HFFc6 (cell line): ENCODE results near the gene KCNMB2. TPM values are rescaled to one million over a fixed set of nuclear protein-coding genes. Genes with fewer than 3 reads are reported as not detected.

Experiments used
- DNase-seq: peaks from one replicate; pipeline ENCODE4 v3.0.0-alpha.2; 2018
- H3K27ac Mint-ChIP-seq: 2 replicates; pipeline ENCODE4 v1.8.0; 2020; ENCODE audit warnings: mild to moderate bottlenecking, mixed read lengths
- H3K27me3 Mint-ChIP-seq: 2 replicates; pipeline ENCODE4 v1.8.0; 2021; ENCODE audit warnings: mild to moderate bottlenecking, moderate library complexity, mixed read lengths; ENCODE audit not compliant: insufficient read depth
- H3K36me3 Mint-ChIP-seq: 2 replicates; pipeline ENCODE4 v1.8.0; 2021; ENCODE audit warnings: low read depth, mixed read lengths
- H3K4me1 Mint-ChIP-seq: 2 replicates; pipeline ENCODE4 v1.8.0; 2020; ENCODE audit warnings: low read depth, mixed read lengths
- H3K4me3 Mint-ChIP-seq: 2 replicates; pipeline ENCODE4 v1.8.0; 2020; ENCODE audit warnings: mild to moderate bottlenecking, moderate library complexity, mixed read lengths
- H3K9me3 Mint-ChIP-seq: 2 replicates; pipeline ENCODE4 v1.8.0; 2020; ENCODE audit warnings: mild to moderate bottlenecking, mixed read lengths
- total RNA-seq, 6 experiments: library from RNA; stranded (reverse); fragmentation: NEBNext Ultra II Directional; extraction: Animal tissue kit (Norgen Biotek cat#: 25700); gene quantifications; 2 replicates in 1 of 6; 3 replicates in 5 of 6; pipeline ENCODE4 v1.2.3, GENCODE V29; 2021
- TF ChIP-seq, protein P1 (sequence below): fragments of 200-600 bp; sonication (generic); IDR thresholded peaks from 2 replicates; pipeline ENCODE4 v1.5.0; 2021; ENCODE audit warnings: antibody characterized with exemption, mild to moderate bottlenecking

Gene KCNMB2
- total RNA-seq, 6 experiments from 2014 or later = not detected

DNA sequence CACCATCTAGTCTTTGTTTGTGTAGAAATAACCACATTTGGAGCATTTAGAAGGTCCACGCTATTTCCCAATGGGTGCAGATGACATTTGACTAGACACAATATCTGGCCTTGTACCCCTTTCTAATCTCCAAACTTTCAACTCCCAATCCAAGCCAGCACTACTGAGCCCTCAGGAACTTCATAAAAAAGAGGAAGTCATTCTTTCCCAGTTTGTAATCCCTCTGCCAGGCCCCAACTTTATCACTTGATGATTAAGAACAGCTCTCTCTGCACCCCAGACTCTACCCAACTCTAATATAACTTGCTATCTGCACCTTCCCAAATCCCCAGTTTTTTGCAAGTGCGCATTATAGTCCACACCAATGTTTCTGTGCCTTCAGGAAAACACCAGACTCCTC, 170.2 kb downstream of the KCNMB2 start:
- H3K27ac Mint-ChIP-seq = no peak overlapping the region
- no peak overlapping the region for H3K4me3 Mint-ChIP-seq
- DNase-seq = no peak
- TF ChIP-seq, protein P1, sequence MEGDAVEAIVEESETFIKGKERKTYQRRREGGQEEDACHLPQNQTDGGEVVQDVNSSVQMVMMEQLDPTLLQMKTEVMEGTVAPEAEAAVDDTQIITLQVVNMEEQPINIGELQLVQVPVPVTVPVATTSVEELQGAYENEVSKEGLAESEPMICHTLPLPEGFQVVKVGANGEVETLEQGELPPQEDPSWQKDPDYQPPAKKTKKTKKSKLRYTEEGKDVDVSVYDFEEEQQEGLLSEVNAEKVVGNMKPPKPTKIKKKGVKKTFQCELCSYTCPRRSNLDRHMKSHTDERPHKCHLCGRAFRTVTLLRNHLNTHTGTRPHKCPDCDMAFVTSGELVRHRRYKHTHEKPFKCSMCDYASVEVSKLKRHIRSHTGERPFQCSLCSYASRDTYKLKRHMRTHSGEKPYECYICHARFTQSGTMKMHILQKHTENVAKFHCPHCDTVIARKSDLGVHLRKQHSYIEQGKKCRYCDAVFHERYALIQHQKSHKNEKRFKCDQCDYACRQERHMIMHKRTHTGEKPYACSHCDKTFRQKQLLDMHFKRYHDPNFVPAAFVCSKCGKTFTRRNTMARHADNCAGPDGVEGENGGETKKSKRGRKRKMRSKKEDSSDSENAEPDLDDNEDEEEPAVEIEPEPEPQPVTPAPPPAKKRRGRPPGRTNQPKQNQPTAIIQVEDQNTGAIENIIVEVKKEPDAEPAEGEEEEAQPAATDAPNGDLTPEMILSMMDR = no peak
- H3K27me3 Mint-ChIP-seq = no peaks in the 10 kb centered on the region; the same call in none of the 2 replicates
- H3K36me3 Mint-ChIP-seq = no peaks in the 10 kb centered on the region
- peaks cover 27% of the 10 kb centered on the region for H3K9me3 Mint-ChIP-seq
- H3K4me1 Mint-ChIP-seq = no peaks in the 10 kb centered on the region

GRCh38 chr3:178707311-178708031, 171.2 kb downstream of the KCNMB2 start:
- Mint-ChIP-seq H3K27ac (no peak overlapping the region), H3K4me3 (no peak overlapping the region), H3K4me1 (no peaks in the 10 kb centered on the region), H3K36me3 (no peaks in the 10 kb centered on the region), H3K27me3 (no peaks in the 10 kb centered on the region; the same call in none of the 2 replicates), H3K9me3 (peaks cover 27% of the 10 kb centered on the region)
- TF ChIP-seq, protein P1 = no peak
- DNase-seq = no peak

DNA sequence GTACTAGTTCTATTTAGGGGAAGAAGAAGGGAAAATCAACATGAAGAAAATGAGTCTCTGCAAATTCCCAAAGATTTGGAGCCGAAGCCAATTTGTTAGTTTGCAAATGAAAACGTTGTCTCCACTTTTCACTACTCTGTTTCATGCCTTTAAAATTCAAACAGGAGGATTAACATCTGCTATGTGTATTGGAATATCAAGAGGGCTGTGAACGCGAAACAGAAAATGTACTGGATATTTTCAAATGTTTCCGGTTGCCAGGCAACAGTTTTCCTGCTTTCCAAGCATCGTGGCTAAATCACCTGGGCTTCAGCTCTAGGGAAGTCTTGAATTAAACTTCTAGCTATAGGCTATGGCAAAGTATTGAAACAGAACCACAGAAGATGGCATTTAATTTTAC, 172.8 kb downstream of the KCNMB2 start:
- no peak overlapping the region for H3K4me3 Mint-ChIP-seq
- no peak overlapping the region for H3K27ac Mint-ChIP-seq
- no peaks in the 10 kb centered on the region for H3K36me3 Mint-ChIP-seq
- no peak for DNase-seq
- peaks cover 35% of the 10 kb centered on the region for H3K9me3 Mint-ChIP-seq
- no peaks in the 10 kb centered on the region for H3K4me1 Mint-ChIP-seq
- TF ChIP-seq, protein P1 = no peak
- H3K27me3 Mint-ChIP-seq = no peaks in the 10 kb centered on the region; the same call in none of the 2 replicates

DNA sequence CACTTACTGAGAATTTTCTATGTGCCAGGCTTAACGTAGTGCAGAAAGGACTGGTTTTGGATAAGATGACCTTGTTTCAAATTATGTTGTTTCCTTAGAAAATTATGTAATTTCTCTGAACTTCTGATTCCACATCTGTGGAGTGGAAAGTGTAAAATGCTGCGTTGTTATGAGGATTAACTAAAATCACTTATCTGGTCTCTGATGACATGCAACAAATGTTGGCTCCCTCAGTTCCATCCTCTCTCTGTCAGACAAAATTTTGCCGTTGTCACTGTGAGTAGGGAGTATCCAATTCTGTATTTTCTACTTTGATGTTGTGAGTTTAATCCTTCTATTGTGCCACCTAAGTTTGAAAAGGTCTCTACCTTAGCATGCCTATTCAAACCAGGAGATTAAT, 175.5 kb downstream of the KCNMB2 start:
- no peaks in the 10 kb centered on the region; the same call in none of the 2 replicates for H3K27me3 Mint-ChIP-seq
- no peaks in the 10 kb centered on the region for H3K4me1 Mint-ChIP-seq
- no peak overlapping the region for H3K4me3 Mint-ChIP-seq
- no peak overlapping the region for H3K27ac Mint-ChIP-seq
- H3K36me3 Mint-ChIP-seq = no peaks in the 10 kb centered on the region
- TF ChIP-seq, protein P1 = no peak
- H3K9me3 Mint-ChIP-seq = peaks cover 38% of the 10 kb centered on the region
- DNase-seq = no peak

GRCh38 chr3:178712247-178712646, 176.0 kb downstream of the KCNMB2 start:
- H3K4me1 Mint-ChIP-seq = no peaks in the 10 kb centered on the region
- no peaks in the 10 kb centered on the region; the same call in 1 of the 2 replicates for H3K27me3 Mint-ChIP-seq
- TF ChIP-seq, protein P1 = no peak
- H3K36me3 Mint-ChIP-seq = no peaks in the 10 kb centered on the region
- H3K4me3 Mint-ChIP-seq = no peak overlapping the region
- no peak for DNase-seq
- peaks cover 41% of the 10 kb centered on the region for H3K9me3 Mint-ChIP-seq
- no peak overlapping the region for H3K27ac Mint-ChIP-seq
